ENCODE results near the gene VIT. TPM values are rescaled to one million over a fixed set of nuclear protein-coding genes. Genes with fewer than 3 reads are reported as not detected.

VIT gene
- 10 to 100 TPM; 17.0 to 32.3 (median 28.7) TPM for total RNA-seq

- H3K27ac ChIP-seq (replicated peaks in 1 of 4) = peak within 1 kb of the TSS in 1 of 4 donors; percentile 17
- DNase-seq (ENCODE audit: extremely low spot score) = peak; percentile 37
These were observed at the start of gene VIT for GRCh38 chr2:36696533-36696932. TSS of gene VIT (plus strand) at chr2:36696707. CDS start at chr2:36716371, 19,664 bp downstream.

GRCh38 chr2:36650031-36650829 lies 46.3 kb upstream of the VIT start:
- intact Hi-C loops (cut with DNase I) = no loop called here
- Histone ChIP-seq H3K4me3 (no peak overlapping the region), H3K9me3 (no peaks in the 10 kb centered on the region), H3K4me1 (peaks cover 0 to 2% (median 0%) of the 10 kb centered on the region in 4 donors), H3K27me3 (no peaks in the 10 kb centered on the region), H3K36me3 (no peaks in the 10 kb centered on the region), H3K27ac (replicated peaks in 1 of 4) (no peak overlapping the region)
- no peak for DNase-seq (ENCODE audit: extremely low spot score)
- 83% methylated on average over 4 of the region's 4 CpGs for WGBS
- no peak for TF ChIP-seq CTCF (IDR thresholded peaks at IDR 0.05)
- no peak for TF ChIP-seq POLR2AphosphoS5 (IDR thresholded peaks at IDR 0.05)
- TF ChIP-seq EP300 (IDR thresholded peaks at IDR 0.05) = no peak
- TF ChIP-seq POLR2A (IDR thresholded peaks at IDR 0.05; ENCODE audit: low read depth) = no peak

More at GRCh38 chr2:36696533-36696932, at the start of gene VIT:
- no peaks in the 10 kb centered on the region for H3K9me3 ChIP-seq
- no peaks in the 10 kb centered on the region for H3K27me3 ChIP-seq
- intact Hi-C loops (cut with DNase I) = no loop called here
- H3K4me1 ChIP-seq = no peaks in the 10 kb centered on the region
- no peaks in the 10 kb centered on the region for H3K36me3 ChIP-seq
- TF ChIP-seq EP300 (IDR thresholded peaks at IDR 0.05) = no peak
- TF ChIP-seq CTCF (IDR thresholded peaks at IDR 0.05) = no peak
- TF ChIP-seq POLR2AphosphoS5 (IDR thresholded peaks at IDR 0.05) = no peak
- TF ChIP-seq POLR2A (IDR thresholded peaks at IDR 0.05; ENCODE audit: low read depth) = no peak
- 74% methylated on average over 2 of the region's 2 CpGs for WGBS
- peak within 1 kb of the TSS; percentile 9 to 52 (median 20) for H3K4me3 ChIP-seq

GRCh38 chr2:36653155-36653554 lies 43.4 kb upstream of the VIT start:
- intact Hi-C loops (cut with DNase I) = no loop called here
- H3K4me3 ChIP-seq = no peak overlapping the region
- no peak overlapping the region for H3K27ac ChIP-seq (replicated peaks in 1 of 4)
- no peaks in the 10 kb centered on the region for H3K9me3 ChIP-seq
- TF ChIP-seq POLR2A (IDR thresholded peaks at IDR 0.05; ENCODE audit: low read depth) = no peak
- no peak for TF ChIP-seq CTCF (IDR thresholded peaks at IDR 0.05)
- no peaks in the 10 kb centered on the region for H3K36me3 ChIP-seq
- no peaks in the 10 kb centered on the region for H3K27me3 ChIP-seq
- WGBS = 88% methylated on average over 5 of the region's 5 CpGs
- DNase-seq (ENCODE audit: extremely low spot score) = no peak
- H3K4me1 ChIP-seq = peaks cover 0 to 2% (median 0%) of the 10 kb centered on the region in 4 donors

GRCh38 chr2:36653967-36654694 lies 42.4 kb upstream of the VIT start:
- TF ChIP-seq POLR2AphosphoS5 (IDR thresholded peaks at IDR 0.05) (no peak), CTCF (IDR thresholded peaks at IDR 0.05) (no peak)
- Histone ChIP-seq H3K4me1 (peaks cover 0 to 2% (median 0%) of the 10 kb centered on the region in 4 donors), H3K27ac (replicated peaks in 1 of 4) (no peak overlapping the region), H3K36me3 (no peaks in the 10 kb centered on the region), H3K4me3 (no peak overlapping the region), H3K27me3 (no peaks in the 10 kb centered on the region), H3K9me3 (no peaks in the 10 kb centered on the region)
- no peak for DNase-seq (ENCODE audit: extremely low spot score)
- 73% methylated on average over 2 of the region's 2 CpGs for WGBS
- intact Hi-C loops (cut with DNase I) = no loop called here

Measured in esophagus muscularis mucosa (tissue), 4 donors.